ENCODE results near the gene ASNS.
"Not testable (repeated sequence)": the region's sequence is repeated elsewhere in the genome, so short reads cannot be mapped to it uniquely, and the experiment has no call there.

DNA sequence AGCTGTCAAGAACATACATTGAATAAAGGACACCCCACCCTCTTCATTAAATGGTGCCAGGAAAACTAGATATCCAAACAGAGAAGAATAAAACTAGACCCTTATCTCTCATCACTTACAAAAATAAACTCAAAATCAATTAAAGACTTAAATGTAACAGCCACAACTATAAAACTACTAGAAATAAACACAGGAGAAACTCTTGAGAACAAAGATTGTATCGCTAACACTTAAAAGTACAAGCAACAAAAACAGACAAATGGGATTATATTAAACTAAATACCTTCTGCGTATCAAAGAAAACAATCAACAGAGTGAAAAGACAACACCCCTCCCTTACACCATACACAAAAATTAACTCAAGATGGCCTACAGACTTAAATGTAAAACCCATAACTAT is 24.7 kb upstream of the ASNS start:
- TF ChIP-seq, protein P1, sequence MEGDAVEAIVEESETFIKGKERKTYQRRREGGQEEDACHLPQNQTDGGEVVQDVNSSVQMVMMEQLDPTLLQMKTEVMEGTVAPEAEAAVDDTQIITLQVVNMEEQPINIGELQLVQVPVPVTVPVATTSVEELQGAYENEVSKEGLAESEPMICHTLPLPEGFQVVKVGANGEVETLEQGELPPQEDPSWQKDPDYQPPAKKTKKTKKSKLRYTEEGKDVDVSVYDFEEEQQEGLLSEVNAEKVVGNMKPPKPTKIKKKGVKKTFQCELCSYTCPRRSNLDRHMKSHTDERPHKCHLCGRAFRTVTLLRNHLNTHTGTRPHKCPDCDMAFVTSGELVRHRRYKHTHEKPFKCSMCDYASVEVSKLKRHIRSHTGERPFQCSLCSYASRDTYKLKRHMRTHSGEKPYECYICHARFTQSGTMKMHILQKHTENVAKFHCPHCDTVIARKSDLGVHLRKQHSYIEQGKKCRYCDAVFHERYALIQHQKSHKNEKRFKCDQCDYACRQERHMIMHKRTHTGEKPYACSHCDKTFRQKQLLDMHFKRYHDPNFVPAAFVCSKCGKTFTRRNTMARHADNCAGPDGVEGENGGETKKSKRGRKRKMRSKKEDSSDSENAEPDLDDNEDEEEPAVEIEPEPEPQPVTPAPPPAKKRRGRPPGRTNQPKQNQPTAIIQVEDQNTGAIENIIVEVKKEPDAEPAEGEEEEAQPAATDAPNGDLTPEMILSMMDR (conservative IDR thresholded peaks at IDR 0.05; ENCODE audit: low read length), result not testable (repeated sequence)
- TF ChIP-seq EZH2phosphoT487 (IDR thresholded peaks at IDR 0.05; ENCODE audit: borderline replicate concordance), result not testable (repeated sequence)

Data from Loucy (cell line).